BE2C (cell line): ENCODE measurements around the gene SLC35D3.

ENCODE experiments used
- DNase-seq: peaks from one replicate; pipeline ENCODE4 v3.0.0-alpha.2; 2020
- H3K27me3 ChIP-seq: fragments of 250-450 bp; sonication (Bioruptor Pico); 2 replicates; pipeline ENCODE4 v1.5.1; 2020; ENCODE audit warnings: mild to moderate bottlenecking
- H3K36me3 ChIP-seq: fragments of 250-450 bp; sonication (Bioruptor Pico); 2 replicates; pipeline ENCODE4 v1.5.1; 2020; ENCODE audit warnings: mild to moderate bottlenecking
- H3K4me1 ChIP-seq: fragments of 250-450 bp; sonication (Bioruptor Pico); 2 replicates; pipeline ENCODE4 v1.5.1; 2020
- H3K4me3 ChIP-seq: 2 replicates; pipeline ENCODE4 v1.5.1; 2011; ENCODE audit warnings: low read depth, low read length
- H3K9me3 ChIP-seq: fragments of 250-450 bp; sonication (Bioruptor Pico); 2 replicates; pipeline ENCODE4 v1.5.1; 2020
- CTCF ChIP-seq: IDR thresholded peaks from 2 replicates; pipeline ENCODE4 v1.5.1; 2012; ENCODE audit warnings: mild to moderate bottlenecking, low read depth, low read length

SLC35D3 gene

GRCh38 chr6:136889271-136890193 is 32.6 kb upstream of the SLC35D3 start:
- Histone ChIP-seq H3K4me1 (peaks cover 18% of the 10 kb centered on the region), H3K4me3 (no peak overlapping the region), H3K9me3 (no peaks in the 10 kb centered on the region), H3K27me3 (no peaks in the 10 kb centered on the region), H3K36me3 (no peaks in the 10 kb centered on the region)
- no peak for DNase-seq
- no peak for TF ChIP-seq CTCF

GRCh38 chr6:136890194-136890839 is 31.8 kb upstream of the SLC35D3 start:
- Histone ChIP-seq H3K9me3 (no peaks in the 10 kb centered on the region), H3K4me1 (peaks cover 18% of the 10 kb centered on the region), H3K27me3 (no peaks in the 10 kb centered on the region), H3K4me3 (no peak overlapping the region), H3K36me3 (no peaks in the 10 kb centered on the region)
- DNase-seq, result no peak
- TF ChIP-seq CTCF, result no peak

GRCh38 chr6:136890986-136891385 is 31.1 kb upstream of the SLC35D3 start:
- no peak for DNase-seq
- no peak for TF ChIP-seq CTCF
- Histone ChIP-seq H3K9me3 (no peaks in the 10 kb centered on the region), H3K4me1 (peaks cover 15% of the 10 kb centered on the region), H3K27me3 (no peaks in the 10 kb centered on the region), H3K36me3 (no peaks in the 10 kb centered on the region), H3K4me3 (no peak overlapping the region)

- no peak for DNase-seq
- no peak overlapping the region for H3K4me3 ChIP-seq
- H3K9me3 ChIP-seq, result no peaks in the 10 kb centered on the region
- H3K36me3 ChIP-seq, result no peaks in the 10 kb centered on the region
- H3K4me1 ChIP-seq, result peaks cover 4% of the 10 kb centered on the region; the same call in 1 of the 2 replicates
- H3K27me3 ChIP-seq, result no peaks in the 10 kb centered on the region
- TF ChIP-seq CTCF, result no peak
These were observed 28.9 kb upstream of the SLC35D3 start for GRCh38 chr6:136893187-136893586.

- no peaks in the 10 kb centered on the region for H3K27me3 ChIP-seq
- no peak for TF ChIP-seq CTCF
- no peak for DNase-seq
- no peaks in the 10 kb centered on the region for H3K4me1 ChIP-seq
- H3K36me3 ChIP-seq, result peaks cover 7% of the 10 kb centered on the region
- no peaks in the 10 kb centered on the region for H3K9me3 ChIP-seq
- no peak overlapping the region for H3K4me3 ChIP-seq
These were observed 26.2 kb upstream of the SLC35D3 start for GRCh38 chr6:136895901-136896300.

GRCh38 chr6:136897071-136897470 is 25.0 kb upstream of the SLC35D3 start:
- no peaks in the 10 kb centered on the region for H3K9me3 ChIP-seq
- no peak for TF ChIP-seq CTCF
- no peaks in the 10 kb centered on the region for H3K27me3 ChIP-seq
- DNase-seq, result no peak
- H3K4me3 ChIP-seq, result no peak overlapping the region
- no peaks in the 10 kb centered on the region for H3K4me1 ChIP-seq
- H3K36me3 ChIP-seq, result peaks cover 10% of the 10 kb centered on the region
